Adrenal gland (tissue), 5 donors: ENCODE results near the gene MYO9A.

ENCODE experiments used
- POLR2A ChIP-seq, 2 donors: fragments of 450-650 bp; IDR thresholded peaks; one replicate each; pipeline ENCODE4 v1.6.1; 2017; ENCODE audit warnings: antibody characterized with exemption in 2 of 2, mild to moderate bottlenecking in 2 of 2, moderate library complexity in 1 of 2
- TF ChIP-seq, protein P1 (sequence below), 6 experiments: fragments of 450-650 bp in 4 of 6; fragments of 200-600 bp in 2 of 6; sonication (generic) in 1 of 6; IDR thresholded peaks; 1 replicate in 5 of 6; 2 replicates in 1 of 6; pipeline versions ENCODE4 v1.5.1 to v1.8.0; 2016 to 2021; ENCODE audit warnings: antibody characterized with exemption in 6 of 6, mild to moderate bottlenecking in 2 of 6, moderate library complexity in 1 of 6
- donor health status: DM: no; HTN: no; CAD: no.

DNA sequence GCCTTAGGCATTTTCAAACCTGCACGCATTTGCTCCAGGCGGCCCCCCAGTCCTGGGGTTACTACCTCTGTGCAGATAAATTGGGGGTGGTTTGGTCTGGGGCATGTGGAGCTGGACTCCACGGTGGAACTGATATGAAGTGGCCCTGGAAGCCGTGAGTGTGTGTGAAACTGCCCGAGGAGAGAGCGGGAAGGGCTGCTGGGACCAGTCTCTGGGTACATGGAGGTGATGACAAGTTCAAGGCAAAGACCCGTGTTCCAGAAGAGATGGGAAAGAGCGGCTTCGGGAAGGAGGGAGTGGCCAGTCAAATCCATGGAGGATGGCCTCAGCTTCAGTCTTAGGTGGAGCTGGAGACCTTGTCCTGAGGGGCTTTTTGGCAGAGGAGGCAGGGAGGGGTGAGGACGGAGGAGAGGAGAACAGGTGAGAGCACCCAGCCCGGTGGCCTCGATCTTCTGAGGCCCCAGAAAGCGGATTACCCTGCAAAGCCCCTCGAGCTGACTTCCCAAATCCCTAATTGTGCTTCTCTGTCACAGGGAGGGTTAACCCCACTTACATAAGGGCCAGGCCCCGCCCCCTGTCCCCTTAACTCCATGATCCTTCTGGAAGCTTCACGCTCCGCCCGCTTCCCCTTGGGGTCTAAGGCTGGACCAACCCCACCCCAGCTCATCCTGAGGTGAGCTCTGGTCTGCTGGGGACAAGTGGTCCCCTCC lies 309.5 kb downstream of the MYO9A start:
- TF ChIP-seq, protein P1, sequence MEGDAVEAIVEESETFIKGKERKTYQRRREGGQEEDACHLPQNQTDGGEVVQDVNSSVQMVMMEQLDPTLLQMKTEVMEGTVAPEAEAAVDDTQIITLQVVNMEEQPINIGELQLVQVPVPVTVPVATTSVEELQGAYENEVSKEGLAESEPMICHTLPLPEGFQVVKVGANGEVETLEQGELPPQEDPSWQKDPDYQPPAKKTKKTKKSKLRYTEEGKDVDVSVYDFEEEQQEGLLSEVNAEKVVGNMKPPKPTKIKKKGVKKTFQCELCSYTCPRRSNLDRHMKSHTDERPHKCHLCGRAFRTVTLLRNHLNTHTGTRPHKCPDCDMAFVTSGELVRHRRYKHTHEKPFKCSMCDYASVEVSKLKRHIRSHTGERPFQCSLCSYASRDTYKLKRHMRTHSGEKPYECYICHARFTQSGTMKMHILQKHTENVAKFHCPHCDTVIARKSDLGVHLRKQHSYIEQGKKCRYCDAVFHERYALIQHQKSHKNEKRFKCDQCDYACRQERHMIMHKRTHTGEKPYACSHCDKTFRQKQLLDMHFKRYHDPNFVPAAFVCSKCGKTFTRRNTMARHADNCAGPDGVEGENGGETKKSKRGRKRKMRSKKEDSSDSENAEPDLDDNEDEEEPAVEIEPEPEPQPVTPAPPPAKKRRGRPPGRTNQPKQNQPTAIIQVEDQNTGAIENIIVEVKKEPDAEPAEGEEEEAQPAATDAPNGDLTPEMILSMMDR (IDR thresholded peaks at IDR 0.05): no peak
- TF ChIP-seq POLR2A (IDR thresholded peaks at IDR 0.05): no peak
